Inferior parietal cortex (tissue), 1 donor: ENCODE measurements around the gene SH3BP1.
"Not testable (repeated sequence)": the region's sequence is repeated elsewhere in the genome, so short reads cannot be mapped to it uniquely, and the experiment has no call there.

Source experiments
- DNase-seq: peaks from one replicate; pipeline ENCODE4 v3.0.0-alpha.2; 2016; ENCODE audit errors: extremely low spot score

Gene SH3BP1

DNA sequence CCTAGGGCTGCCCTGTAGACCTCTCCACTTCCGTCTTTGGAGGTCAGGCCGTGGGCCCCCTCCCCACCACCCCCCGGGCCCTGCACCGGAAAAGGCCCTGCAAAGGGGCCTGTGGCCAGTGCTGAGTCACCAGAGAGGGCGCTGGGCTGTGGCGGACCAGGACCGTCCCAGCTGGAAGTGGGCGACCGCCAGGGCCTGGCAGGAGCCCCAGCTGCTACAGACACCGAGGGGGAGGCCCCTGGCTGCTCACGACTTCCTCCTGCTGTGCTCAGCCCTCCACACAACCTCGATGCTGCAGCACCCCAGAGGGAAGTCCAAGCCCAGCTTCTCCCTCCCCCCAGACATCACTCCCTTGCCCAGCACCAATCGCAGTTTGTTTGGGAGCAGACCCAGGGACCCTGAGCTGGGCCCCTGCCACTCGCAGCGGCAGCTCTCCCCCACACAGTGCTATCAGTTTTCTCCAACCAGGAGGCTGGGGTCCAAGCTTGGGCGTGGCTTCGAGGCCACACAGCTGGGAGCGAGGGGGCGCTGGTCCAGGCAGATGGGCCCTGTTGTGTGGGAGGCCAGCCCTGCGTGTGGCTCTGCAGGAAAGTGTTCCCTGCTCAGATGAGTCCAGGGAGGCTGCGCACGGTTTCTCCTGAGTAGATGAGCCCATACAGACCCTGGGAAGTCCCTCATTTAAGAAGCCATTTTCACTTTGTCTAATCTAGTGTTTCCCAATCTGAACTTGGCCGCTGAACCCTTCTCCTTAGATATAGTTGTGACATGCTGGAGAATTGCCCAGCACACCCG lies 5.6 kb upstream of the SH3BP1 start:
- DNase-seq, result peak; percentile 49

DNA sequence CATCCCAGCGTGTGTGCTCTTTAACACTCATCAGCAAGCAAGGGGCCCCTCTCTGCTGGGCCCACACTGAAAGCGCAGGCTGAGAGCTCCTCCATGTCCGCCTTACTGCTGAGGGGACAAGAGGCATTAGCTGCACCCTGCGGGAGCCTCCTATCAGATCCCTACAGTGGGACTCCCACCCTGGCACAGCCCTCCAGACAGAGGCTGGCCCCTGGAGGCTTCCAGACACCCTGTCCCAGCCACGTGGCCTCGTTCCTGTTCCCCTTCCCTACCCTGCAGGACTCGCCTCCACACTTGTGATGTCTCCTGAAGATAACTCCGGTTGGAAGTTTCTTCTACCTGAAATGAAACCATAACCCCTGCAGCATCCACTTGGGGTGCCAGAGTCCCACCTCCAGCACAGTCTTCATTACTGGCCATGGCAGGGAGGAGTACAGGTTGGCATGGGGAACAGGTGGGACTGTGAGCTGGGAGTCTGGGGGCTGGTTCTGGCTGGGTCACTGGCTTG lies 5.0 kb upstream of the SH3BP1 start:
- no peak for DNase-seq

DNA sequence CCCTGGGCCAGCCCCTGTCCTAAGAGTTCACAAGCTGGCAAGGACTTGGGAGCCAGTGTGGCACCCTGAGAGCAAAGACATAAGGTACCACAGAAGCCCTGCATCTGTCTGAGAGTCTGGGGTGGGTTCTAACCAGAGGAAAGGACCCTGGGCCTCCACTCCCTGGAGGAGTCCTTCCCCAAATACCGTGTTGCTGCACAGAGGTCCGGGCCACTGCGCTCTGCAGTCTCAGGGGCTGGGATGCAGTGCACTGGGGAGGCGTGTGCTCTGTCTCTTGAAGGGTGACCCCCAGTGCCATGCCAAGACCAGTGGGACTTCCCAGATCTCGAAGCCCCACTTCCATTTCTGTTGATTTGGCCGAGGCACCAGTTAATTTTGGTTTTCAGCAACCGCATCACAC lies 4.3 kb upstream of the SH3BP1 start:
- DNase-seq, result no peak

DNA sequence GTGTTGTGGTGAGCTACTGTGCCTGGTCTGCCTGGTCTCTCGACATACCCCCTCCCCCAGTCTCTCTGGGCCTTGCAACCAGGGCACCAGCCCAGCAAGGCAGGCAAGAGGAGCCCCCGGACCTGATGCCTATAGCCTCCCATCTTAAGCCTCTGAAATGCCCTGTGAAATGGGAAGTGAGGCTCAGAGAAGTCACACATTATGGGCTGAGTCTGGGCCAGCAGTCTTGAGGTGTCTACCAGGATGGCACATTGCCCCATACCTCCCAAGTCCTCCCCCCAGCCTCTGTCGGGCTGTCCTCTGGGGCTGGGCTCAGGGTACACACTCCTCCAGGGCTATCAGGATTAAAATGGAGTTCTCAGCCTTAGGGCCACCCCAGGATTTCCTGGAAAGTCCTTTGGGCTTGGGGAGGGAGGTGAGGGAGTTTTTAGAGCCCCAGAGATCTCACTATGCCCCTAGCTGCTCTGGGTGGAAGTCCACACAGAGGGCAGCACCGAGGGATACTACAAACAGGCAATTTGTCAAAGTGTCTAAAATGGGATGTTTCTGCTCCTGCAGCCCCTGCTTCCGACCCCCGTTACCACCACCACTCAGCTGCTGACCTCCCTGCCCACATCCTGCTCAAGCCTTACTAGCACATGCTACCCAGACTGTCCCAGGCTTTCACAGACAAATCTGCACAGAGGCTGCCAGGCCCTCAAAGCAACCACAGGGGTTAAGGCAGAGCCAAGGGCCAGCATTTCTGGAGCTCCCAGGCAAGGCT lies 3.1 kb upstream of the SH3BP1 start:
- DNase-seq, result no peak

DNA sequence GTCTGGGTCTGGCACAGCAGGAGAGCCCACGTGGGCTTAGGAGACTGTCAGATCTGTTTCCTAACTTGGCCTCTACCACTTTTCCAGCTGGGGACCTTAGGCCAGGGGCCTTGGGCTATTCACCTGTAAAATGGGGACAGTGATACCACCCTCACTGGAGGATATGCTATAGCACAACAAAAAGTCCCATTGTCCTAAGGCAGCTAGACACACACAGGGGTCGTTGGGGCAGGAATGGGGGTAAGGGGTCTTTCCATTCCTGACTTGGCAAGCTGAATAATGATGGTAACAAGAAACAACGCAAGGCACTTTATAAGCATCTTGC lies 2.6 kb upstream of the SH3BP1 start:
- DNase-seq, result no peak

DNA sequence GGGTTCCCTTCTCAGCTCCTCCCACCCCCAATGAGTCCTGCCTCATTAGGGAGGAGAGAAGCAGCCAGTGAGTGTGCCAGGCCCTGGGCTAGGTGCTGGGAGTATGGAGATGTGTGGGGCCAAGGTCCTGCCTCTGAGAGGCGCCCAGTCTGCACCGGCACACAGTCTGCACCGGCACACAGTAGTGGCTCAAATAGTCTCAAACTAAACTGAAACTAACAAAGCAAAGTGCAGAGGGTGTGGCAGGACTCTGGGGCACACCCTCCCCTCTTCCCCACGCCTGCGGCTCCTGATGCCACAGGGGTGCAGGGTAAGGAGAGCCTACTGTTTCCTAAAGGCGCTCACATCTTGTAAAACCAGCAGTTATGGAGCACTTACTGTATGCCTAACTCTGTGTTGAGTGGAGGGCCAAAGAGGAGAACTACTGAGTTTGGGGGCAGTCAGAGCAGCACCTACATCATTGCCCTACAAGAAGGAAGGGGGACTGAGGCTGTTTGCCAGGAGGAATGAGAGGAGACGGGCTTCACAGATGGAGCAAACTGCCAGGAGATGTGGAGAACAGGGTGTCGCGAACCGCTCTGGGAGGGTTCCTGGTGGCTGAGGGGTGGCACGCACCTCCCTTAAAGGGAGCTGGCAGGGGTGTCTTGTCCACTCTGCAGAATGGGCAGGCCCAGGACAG lies 939 bp upstream of the SH3BP1 start:
- no peak for DNase-seq

DNA sequence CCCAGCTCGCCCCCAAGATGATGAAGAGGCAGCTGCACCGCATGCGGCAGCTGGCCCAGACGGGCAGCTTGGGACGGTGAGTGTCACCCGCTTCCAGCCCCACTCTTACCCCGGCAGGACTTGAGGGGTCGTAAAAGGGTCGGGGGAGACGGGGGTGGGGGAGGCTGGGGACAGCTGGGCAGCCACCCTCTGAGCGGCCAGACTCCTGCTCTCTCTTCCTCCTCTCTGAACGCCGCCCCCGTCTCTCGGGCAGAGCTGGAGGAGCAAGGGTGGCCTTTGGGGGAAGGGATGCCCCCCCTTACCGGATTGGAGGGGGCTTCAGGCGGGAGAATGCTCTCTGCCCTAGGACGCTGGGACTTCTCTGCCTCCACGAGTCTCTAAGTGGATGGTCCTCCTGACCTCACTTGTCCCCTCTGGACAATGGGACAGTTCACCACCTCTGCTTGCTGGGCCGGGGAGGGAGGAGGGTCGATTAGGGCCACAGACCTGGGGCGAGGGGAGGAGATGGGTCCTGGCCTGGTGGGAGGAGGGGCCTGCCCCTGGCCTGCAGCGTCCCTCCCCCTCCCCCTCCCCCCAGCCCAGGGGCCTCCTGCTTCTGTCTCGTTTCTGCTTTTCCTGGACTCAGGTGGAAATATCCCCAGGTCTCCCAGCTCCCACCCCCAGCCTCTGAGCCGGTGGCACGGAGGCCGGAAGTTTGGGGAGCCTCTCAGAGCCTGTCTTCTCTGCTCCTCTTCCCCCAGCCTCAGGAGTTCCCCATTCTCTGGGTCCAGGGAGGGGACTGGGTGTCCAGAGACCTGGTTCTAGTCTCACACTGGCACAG lies 512 bp downstream of the SH3BP1 start:
- DNase-seq, result no peak

DNA sequence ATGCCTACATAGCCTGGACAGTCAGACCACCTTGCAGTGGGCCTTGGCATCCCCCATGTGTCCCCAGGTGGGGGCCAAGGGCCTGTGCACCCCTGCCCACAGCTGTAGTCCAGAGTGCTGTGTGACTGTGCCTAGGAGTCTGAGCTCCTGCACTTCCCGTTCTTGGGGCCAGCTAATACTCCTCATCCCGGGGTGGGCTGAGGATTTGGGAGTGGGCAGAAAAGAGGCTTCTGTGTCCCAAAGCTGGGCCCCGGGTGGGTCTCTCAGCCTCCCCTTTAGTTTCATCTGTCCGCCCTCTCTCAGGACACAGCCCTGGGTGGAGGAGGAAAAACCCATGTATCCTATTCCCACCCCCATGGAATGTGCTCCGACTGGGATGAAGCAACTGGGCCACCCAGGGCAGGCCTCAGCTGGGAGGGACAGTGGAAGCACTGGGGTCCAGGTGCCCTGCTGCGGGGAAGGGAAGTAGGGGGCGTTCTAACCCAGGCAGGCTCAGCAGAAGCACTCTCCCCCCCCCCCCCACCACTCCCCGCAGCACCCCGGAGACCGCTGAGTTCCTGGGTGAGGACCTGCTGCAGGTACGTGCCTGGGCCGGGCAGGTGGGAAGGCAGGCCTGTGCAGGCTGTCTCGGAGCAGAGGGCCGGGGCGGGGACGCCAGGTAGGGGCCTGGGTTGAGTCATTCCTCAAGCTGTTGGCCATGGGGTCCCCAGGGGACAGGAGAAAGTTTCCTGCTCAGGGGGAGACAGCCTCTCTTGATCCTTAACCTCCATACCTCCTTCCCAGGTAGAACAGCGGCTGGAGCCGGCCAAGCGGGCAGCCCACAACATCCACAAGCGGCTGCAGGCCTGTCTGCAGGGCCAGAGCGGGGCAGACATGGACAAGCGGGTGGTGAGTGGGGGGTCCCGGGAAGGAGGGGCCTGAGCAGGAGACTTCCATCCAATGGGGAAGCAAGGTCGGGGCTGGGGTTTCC lies 1.4 kb downstream of the SH3BP1 start:
- no peak for DNase-seq

DNA sequence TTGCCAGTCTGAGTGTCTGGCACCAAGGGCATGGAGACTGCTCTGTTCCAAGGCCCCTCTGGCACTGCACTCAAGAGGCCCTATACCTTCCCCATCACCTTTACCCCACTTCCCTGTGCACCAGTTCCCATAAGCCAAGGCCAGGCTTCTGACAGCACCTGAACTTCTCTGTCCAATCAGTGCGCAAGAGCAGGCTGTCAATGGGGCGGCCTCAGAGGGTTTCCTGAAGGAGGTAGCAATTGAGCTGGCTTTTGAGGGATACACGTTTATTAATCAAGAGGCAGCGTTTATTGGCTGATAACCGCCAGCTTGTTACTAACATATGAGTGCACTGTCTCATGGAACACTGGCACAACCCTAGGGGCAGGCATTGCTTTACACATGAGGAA lies 2.1 kb downstream of the SH3BP1 start:
- DNase-seq, result no peak

DNA sequence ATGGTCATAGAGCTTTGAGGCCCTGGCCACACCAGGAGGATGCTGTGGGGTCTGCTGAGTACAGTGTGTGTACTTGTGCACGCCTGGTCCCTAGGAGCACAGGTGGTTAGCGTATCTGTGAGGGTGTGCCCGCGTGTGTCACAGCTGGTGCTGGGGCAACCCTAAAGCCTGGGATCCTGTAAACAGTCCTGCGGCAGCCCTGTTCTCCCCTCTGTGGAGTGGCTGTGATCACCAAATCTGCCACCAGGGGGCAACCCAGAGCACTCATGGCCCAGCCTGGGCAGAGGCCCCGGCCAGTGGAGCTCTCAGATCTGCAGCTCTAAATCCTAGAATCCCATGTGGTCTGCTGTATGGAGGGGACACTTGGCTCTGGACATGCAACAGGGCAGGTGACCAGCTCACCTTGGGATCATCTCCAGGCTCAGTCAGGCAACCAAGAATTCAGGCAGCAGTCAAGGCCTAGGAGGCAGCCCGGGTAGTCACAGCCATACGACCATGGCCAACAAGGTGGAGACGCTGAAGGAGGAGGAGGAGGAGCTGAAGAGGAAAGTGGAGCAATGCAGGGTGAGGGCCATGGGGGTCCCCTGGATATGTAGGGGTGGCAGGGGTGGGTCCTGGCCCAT lies 3.9 kb downstream of the SH3BP1 start:
- DNase-seq, result peak; percentile 91

DNA sequence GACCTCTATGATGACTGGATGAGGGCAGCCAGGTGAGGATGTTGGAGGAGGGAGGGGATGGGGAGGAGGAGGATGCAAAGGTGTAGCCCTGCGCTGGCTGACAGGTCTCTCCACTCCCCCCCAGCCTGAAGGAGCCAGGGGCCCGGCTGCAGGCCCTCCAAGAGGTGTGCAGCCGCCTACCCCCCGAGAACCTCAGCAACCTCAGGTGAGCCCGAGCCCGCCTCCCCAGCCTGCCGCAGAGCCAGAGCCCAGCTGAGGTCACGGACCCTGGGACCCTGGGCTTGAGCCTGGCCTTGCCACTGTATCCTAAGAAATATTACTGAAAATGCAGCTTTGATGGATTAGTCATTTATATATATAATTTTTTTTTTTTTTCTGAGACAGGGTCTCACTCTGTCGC lies 7.8 kb downstream of the SH3BP1 start:
- DNase-seq, result no peak

DNA sequence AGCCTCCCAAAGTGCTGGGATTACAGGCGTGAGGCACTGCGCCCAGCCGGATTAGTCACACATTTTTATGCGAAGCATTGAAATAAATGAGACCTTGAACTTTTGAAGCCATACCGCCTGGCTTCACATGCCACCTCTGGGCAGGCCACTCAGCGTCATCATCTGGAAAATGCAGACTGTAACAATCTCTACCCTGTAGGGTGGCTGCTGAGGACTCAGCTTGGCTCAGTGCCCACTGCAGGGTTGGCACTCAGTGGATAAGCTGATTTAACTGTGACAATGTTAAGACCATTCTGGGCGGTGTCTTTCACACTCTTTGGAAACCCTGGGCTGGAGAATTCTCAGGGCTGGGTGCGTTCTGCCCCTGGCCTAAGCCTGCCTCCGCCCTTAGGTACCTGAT lies 8.5 kb downstream of the SH3BP1 start:
- DNase-seq, result no peak

DNA sequence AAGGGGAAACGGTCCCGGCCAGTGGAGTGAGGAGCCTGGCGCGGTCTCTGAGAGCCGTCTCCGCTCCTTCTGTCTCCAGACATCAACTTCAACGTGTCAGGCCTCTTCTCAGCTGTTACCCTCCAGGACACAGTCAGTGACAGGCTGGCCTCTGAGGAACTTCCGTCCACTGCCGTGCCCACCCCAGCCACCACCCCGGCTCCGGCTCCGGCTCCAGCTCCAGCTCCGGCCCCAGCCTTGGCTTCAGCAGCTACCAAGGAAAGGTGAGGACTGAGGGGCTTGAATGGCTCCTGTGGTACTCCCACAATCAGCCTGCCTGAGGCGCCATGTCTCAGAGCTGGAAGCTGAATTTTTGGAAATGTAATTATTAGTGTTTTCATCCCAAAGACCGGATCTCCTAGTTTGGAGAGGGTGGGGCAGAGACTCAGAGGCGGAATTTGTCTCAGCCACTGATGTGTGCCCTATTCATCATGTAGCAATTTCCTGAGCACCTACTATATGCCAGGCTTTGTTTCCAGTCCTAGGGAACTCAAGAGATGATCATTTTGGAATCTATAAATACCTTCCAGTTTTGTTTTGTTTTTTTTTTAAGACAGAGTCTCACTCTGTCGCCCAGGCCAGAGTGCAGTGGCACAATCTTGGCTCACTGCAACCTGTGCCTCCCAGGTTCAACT lies 11.1 kb downstream of the SH3BP1 start:
- no peak for DNase-seq

DNA sequence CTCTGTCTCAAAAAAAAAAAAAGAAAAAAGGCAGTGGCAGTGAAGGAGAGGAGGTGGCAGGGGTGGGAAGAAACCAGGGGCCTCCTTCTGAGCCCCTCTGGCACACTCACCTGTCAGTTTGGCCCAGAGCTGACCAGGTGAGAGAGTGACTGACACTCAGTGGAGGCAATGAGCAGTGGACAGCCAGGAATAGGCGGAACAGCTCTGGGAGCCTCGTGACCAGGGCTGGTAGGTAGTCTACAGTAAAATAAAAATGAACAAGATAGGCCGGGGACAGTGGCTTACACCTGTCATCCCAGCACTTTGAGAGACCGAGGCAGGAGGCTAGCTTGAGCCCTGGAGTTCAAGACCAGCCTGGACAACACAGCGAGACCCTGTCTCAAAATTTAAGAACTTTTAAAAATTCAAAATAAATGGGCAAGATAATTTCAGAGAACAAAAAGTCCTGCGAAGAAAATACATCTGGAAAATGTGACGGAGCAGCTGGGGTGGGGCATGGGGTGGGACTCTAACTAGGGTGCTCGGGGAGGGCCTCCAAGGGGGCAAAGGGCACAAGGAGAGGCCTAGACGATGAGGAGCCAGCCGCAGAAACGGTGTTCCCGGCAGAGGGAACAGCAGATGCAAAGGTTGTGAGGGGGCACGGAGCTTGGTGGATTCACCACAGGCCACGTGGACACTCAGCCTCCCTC lies 15.2 kb downstream of the SH3BP1 start:
- DNase-seq, result no peak

DNA sequence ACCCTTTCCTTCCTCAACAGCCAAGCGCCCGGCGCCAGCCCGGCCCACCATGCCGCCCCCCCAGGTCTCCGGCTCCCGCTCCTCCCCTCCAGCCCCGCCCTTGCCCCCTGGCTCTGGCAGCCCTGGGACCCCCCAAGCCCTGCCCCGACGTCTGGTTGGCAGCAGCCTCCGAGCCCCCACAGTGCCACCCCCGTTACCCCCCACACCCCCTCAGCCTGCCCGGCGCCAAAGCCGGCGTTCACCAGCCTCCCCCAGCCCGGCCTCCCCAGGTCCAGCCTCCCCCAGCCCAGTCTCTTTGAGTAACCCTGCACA lies 15.7 kb downstream of the SH3BP1 start:
- no peak for DNase-seq

DNA sequence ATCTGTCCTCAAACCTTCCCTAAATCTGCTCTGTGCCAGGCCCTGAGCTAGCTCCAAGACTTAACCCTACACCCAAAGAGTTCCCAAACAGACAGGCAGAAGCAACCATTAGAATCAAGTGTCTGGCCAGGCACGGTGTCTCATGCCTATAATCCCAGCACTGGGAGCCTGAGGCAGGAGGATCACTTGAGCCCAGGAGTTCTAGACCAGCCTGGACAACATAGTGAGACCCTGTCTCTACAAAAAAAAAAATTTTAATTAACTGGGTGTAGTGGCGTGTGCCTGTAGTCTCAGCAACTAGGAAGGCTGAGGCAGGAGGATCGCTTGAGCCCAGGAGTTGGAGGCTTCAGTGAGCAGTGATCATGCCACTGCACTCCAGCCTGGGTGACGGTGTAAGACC lies 17.1 kb downstream of the SH3BP1 start:
- DNase-seq, result not testable (repeated sequence)

DNA sequence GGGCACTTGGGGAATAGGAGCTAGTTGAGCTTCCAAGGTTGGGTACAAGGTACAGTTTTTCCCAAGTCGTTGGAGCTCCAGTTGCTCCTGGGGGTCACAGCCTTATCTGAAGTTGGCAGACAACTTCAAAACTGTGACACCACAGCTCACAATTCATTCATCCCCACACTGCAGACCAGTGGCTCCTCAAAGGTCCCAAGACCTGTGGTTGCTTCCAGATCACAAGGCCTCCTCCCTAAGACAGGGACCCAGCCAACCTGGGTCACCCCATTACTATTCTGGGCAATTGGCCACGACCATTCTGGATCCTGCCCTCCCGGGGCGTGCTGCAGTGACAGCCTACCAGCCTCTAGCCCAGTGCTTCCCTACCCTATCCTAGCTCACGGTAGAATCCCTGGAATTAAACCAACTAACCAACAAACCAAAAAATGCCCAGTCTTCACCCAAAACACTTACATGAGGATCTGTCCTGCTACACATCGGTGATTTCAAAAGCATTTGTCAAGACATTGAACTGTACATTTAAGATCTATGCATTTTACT lies 18.2 kb downstream of the SH3BP1 start:
- no peak for DNase-seq

DNA sequence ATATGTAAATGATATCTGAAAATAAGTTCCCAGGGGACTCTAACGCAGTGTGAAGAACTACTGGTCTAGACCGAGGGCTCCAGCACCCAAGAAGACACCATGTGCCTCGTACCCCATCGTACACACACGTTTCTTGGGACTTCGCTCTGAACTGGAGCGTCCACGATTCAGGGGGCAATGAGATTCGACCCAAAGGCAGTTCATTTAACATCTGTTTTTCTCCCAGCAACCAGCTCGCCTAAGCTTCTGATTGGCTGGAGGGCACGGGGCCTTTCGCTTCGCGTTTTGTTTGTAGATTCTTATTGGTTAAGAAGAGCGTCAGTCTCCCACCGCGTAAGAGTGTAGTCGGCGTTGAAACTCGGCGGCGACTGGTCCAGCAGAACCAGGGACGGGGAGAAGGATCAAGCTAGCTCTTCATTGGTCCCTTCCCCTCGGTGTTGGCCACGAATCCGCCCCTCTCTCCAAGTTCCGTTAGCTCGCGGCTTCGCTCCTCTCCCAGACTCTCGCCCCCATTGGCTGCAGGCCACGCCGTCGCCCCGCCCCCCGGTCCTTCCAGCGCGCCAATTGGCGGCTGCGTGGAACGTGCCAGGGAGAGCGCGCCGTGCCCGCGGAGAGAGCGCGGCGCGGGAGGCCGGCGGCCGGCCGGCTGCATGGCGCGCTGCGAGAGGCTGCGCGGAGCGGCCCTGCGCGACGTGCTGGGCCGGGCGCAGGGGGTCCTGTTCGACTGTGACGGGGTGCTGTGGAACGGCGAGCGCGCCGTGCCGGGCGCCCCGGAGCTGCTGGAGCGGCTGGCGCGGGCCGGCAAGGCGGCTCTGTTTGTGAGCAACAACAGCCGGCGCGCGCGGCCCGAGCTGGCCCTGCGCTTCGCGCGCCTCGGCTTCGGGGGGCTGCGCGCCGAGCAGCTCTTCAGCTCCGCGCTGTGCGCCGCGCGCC lies 18.9 kb downstream of the SH3BP1 start, which contains the start of gene PDXP:
Gene PDXP, plus strand, starts transcription at position 591 of the 933 bp plus-strand sequence. Its CDS starts 60 bp downstream, at position 651.
- peak; percentile 99 for DNase-seq
